ENCODE data around the gene YTHDF1. TPM values are rescaled to one million over a fixed set of nuclear protein-coding genes. Genes with fewer than 3 reads are reported as not detected.
"Not testable (repeated sequence)": the region's sequence is repeated elsewhere in the genome, so short reads cannot be mapped to it uniquely, and the experiment has no call there.

Gene YTHDF1
- total RNA-seq, 1 experiment from 2014 or later, result 85.4 TPM

GRCh38 chr20:63251350-63251749 is 35.4 kb upstream of the YTHDF1 start:
- not testable (repeated sequence) for H2BK5ac ChIP-seq (ENCODE audit: insufficient read length, low read length); H2BK20ac ChIP-seq (ENCODE audit: low read depth, low read length, poor library complexity, severe bottlenecking); DNase-seq; H4K91ac ChIP-seq (ENCODE audit: insufficient read length, low read depth, low read length); H3K27ac Mint-ChIP-seq; H3K56ac ChIP-seq (ENCODE audit: insufficient read length, low read depth, low read length); H3K27me3 ChIP-seq (ENCODE audit: insufficient read depth, low read length); H2AFZ ChIP-seq (ENCODE audit: low read length); H4K5ac ChIP-seq (ENCODE audit: insufficient read length, low read depth, low read length); H3K4me2 ChIP-seq (ENCODE audit: insufficient read depth, insufficient read length, low read length); H4K8ac ChIP-seq (replicated peaks; ENCODE audit: insufficient read length, low read depth, low read length); H4K20me1 ChIP-seq (ENCODE audit: control insufficient read depth, insufficient read depth, insufficient read length); H3K23ac ChIP-seq (ENCODE audit: insufficient read length, low read depth, low read length); H3K36me3 Mint-ChIP-seq (ENCODE audit: insufficient read depth in 1 of 3, low read depth in 3 of 3); H2BK120ac ChIP-seq (ENCODE audit: low read depth, low read length, poor library complexity, severe bottlenecking); H3K79me2 ChIP-seq (ENCODE audit: insufficient read depth, low read length); H3K4me3 Mint-ChIP-seq; H2AK5ac ChIP-seq (ENCODE audit: insufficient read length, low read length); H3K9me3 Mint-ChIP-seq; H2BK15ac ChIP-seq (ENCODE audit: low read depth, low read length); H3K4ac ChIP-seq (ENCODE audit: low read depth, low read length); H3K14ac ChIP-seq (ENCODE audit: insufficient read depth, low read length); H3K18ac ChIP-seq (ENCODE audit: insufficient read length, low read depth, low read length); H3K9ac ChIP-seq (ENCODE audit: extremely low read depth, insufficient read length, low read length); H3T11ph ChIP-seq (ENCODE audit: low read length); H3K79me1 ChIP-seq (ENCODE audit: insufficient read depth, low read depth, low read length, poor library complexity, severe bottlenecking); H3K27ac ChIP-seq (ENCODE audit: insufficient read length, low read depth, low read length); H2BK12ac ChIP-seq (ENCODE audit: insufficient read length, low read depth, low read length); H3K4me1 ChIP-seq (ENCODE audit: insufficient read depth, low read length); H3K9me3 ChIP-seq (ENCODE audit: control insufficient read depth, low read depth, low read length)
- no CpG with 5 or more reads among the region's 14 CpGs for WGBS (ENCODE audit: extremely low coverage, insufficient read length, low lambda C conversion rate)
- peaks cover 36 to 45% of the 10 kb centered on the region in 2 experiments for H3K4me1 Mint-ChIP-seq
- peak; percentile 51; the same call in 2 of the 3 replicates for TF ChIP-seq CTCF (conservative IDR thresholded peaks at IDR 0.05)
- peaks cover 48% of the 10 kb centered on the region for H3K27me3 Mint-ChIP-seq (ENCODE audit: low read depth)
- H3K23me2 ChIP-seq (ENCODE audit: insufficient read length, low read depth, low read length, poor library complexity, severe bottlenecking), result peaks cover 15% of the 10 kb centered on the region
